ENCODE results near the gene R3HDM4.
A peak's percentile ranks its signal among the peaks of the same experiment; 100 is the strongest.
"Not testable (repeated sequence)": the region's sequence is repeated elsewhere in the genome, so short reads cannot be mapped to it uniquely, and the experiment has no call there.

Gene R3HDM4

GRCh38 chr19:911197-912033 lies 1.6 kb downstream of the R3HDM4 start:
- DNase-seq: no peak

- DNase-seq: no peak
Observed at GRCh38 chr19:907183-907853, 5.7 kb downstream of the R3HDM4 start.

GRCh38 chr19:906480-906879 lies 6.5 kb downstream of the R3HDM4 start:
- DNase-seq: no peak

GRCh38 chr19:904545-904944 lies 8.5 kb downstream of the R3HDM4 start:
- no peak for DNase-seq

GRCh38 chr19:903266-903797 lies 9.7 kb downstream of the R3HDM4 start:
- no peak for DNase-seq

- DNase-seq: no peak
Observed at GRCh38 chr19:902446-903226, 10.4 kb downstream of the R3HDM4 start.

GRCh38 chr19:902093-902370 lies 11.0 kb downstream of the R3HDM4 start:
- DNase-seq: no peak

GRCh38 chr19:901216-902092 lies 11.6 kb downstream of the R3HDM4 start:
- DNase-seq: no peak

GRCh38 chr19:900302-901111 lies 12.5 kb downstream of the R3HDM4 start:
- no peak for DNase-seq

GRCh38 chr19:900043-900301 lies 13.0 kb downstream of the R3HDM4 start:
- DNase-seq: no peak

- DNase-seq: no peak
Observed at GRCh38 chr19:899336-900042, 13.5 kb downstream of the R3HDM4 start.

- DNase-seq: peak; percentile 62
Observed at GRCh38 chr19:898663-899062, 14.4 kb downstream of the R3HDM4 start.

GRCh38 chr19:897442-898039 lies 15.5 kb downstream of the R3HDM4 start:
- no peak for DNase-seq

GRCh38 chr19:896999-897398 lies 16.0 kb downstream of the R3HDM4 start:
- no peak for DNase-seq

- no peak for DNase-seq
Observed at GRCh38 chr19:896434-896833, 16.6 kb downstream of the R3HDM4 start.

- peak; percentile 82 for DNase-seq
Observed at GRCh38 chr19:892894-893689, 19.9 kb downstream of the R3HDM4 start, which contains the start of the genes MED16 and RNU6-9. Gene MED16, minus strand, starts transcription at chr19:893187. Its CDS starts 2,056 bp downstream, at chr19:891131. Gene RNU6-9, plus strand, starts transcription at chr19:893484.

- DNase-seq: no peak
Observed at GRCh38 chr19:892243-892893, 20.7 kb downstream of the R3HDM4 start.

- not testable (repeated sequence) for DNase-seq
Observed at GRCh38 chr19:891421-892200, 21.4 kb downstream of the R3HDM4 start.

Measured in NCI-H1694 (cell line).